CD14-positive monocyte (primary cell): ENCODE data around the gene POLR3E. TPM values are rescaled to one million over a fixed set of nuclear protein-coding genes. Genes with fewer than 3 reads are reported as not detected.

ENCODE experiments used
- DNase-seq, 3 donors: peaks; one replicate each; pipeline ENCODE4 v3.0.0-alpha.2; 2011 to 2022
- H2AFZ ChIP-seq: 2 replicates; pipeline ENCODE4 v1.6.0; 2012; ENCODE audit warnings: mild to moderate bottlenecking, low read depth, low read length, inconsistent platforms; ENCODE audit not compliant: insufficient read depth, poor library complexity, severe bottlenecking
- H3K27ac ChIP-seq, 2 donors: 1 replicate in 1 of 2; 2 replicates in 1 of 2; pipeline ENCODE4 v1.5.1; 2012 to 2013; ENCODE audit warnings: low read length in 2 of 2, control low read depth in 1 of 2, inconsistent platforms in 1 of 2, low read depth in 1 of 2, mild to moderate bottlenecking in 1 of 2
- H3K27me3 ChIP-seq, 2 donors: one replicate each; pipeline versions ENCODE4 v1.6.0 to v1.6.1; 2011 to 2013; ENCODE audit warnings: low read length in 2 of 2; ENCODE audit not compliant: control insufficient read depth in 2 of 2, insufficient read depth in 2 of 2
- H3K36me3 ChIP-seq, 2 donors: replicated peaks in 1 of 2; 1 replicate in 1 of 2; 2 replicates in 1 of 2; pipeline versions ENCODE4 v1.5.1 to v1.6.1; 2012 to 2013; ENCODE audit warnings: low read length in 2 of 2, control low read depth in 1 of 2, inconsistent platforms in 1 of 2, mild to moderate bottlenecking in 1 of 2; ENCODE audit not compliant: insufficient read depth in 2 of 2, control insufficient read depth in 1 of 2
- H3K4me1 ChIP-seq, 2 donors: 1 replicate in 1 of 2; 2 replicates in 1 of 2; pipeline versions ENCODE4 v1.5.1 to v1.6.1; 2012 to 2013; ENCODE audit warnings: low read length in 2 of 2, control low read depth in 1 of 2, inconsistent platforms in 1 of 2, mild to moderate bottlenecking in 1 of 2, moderate library complexity in 1 of 2; ENCODE audit not compliant: insufficient read depth in 2 of 2, control insufficient read depth in 1 of 2
- H3K4me2 ChIP-seq: replicated peaks from 2 replicates; pipeline ENCODE3; 2012; ENCODE audit warnings: low read length, moderate library complexity, mild to moderate bottlenecking; ENCODE audit not compliant: poor library complexity, severe bottlenecking; ENCODE audit errors: extremely low read depth
- H3K4me3 ChIP-seq, 3 experiments: fragments of 200-600 bp in 1 of 3; sonication (generic) in 1 of 3; replicated peaks in 1 of 3; 1 replicate in 2 of 3; 2 replicates in 1 of 3; pipeline ENCODE4 v1.5.1; 2011 to 2013; ENCODE audit warnings: low read length in 3 of 3, mild to moderate bottlenecking in 3 of 3, control low read depth in 2 of 3, low read depth in 2 of 3, inconsistent platforms in 1 of 3, moderate library complexity in 1 of 3
- H3K79me2 ChIP-seq: 2 replicates; pipeline ENCODE4 v1.6.0; 2012; ENCODE audit warnings: mild to moderate bottlenecking, control low read depth, inconsistent platforms, low read length, moderate library complexity; ENCODE audit not compliant: insufficient read depth
- H3K9ac ChIP-seq: 2 replicates; pipeline ENCODE4 v1.6.0; 2017; ENCODE audit warnings: low read length, mild to moderate bottlenecking; ENCODE audit not compliant: insufficient read depth, poor library complexity, severe bottlenecking
- H3K9me3 ChIP-seq, 2 donors: replicated peaks in 1 of 2; 1 replicate in 1 of 2; 2 replicates in 1 of 2; pipeline versions ENCODE4 v1.5.1 to v1.6.1; 2012 to 2013; ENCODE audit warnings: low read length in 2 of 2, control low read depth in 1 of 2; ENCODE audit not compliant: control insufficient read depth in 1 of 2, insufficient read depth in 1 of 2
- H4K20me1 ChIP-seq: 2 replicates; pipeline ENCODE4 v1.6.0; 2012; ENCODE audit warnings: mild to moderate bottlenecking, low read length, control low read depth, moderate library complexity; ENCODE audit not compliant: insufficient read depth
- H3K27ac Mint-ChIP-seq, 7 donors: one replicate each; pipeline ENCODE4 v1.8.0; 2020; ENCODE audit warnings: mild to moderate bottlenecking in 7 of 7, mixed read lengths in 7 of 7, moderate library complexity in 6 of 7, inconsistent platforms in 2 of 7
- H3K27me3 Mint-ChIP-seq, 3 donors: one replicate each; pipeline ENCODE4 v1.8.0; 2021 to 2022; ENCODE audit warnings: low read depth in 3 of 3, mild to moderate bottlenecking in 3 of 3, mixed read lengths in 3 of 3, moderate library complexity in 3 of 3, inconsistent platforms in 1 of 3
- H3K36me3 Mint-ChIP-seq, 2 donors: one replicate each; pipeline ENCODE4 v1.8.0; 2020; ENCODE audit warnings: mixed read lengths in 2 of 2, inconsistent platforms in 1 of 2, mild to moderate bottlenecking in 1 of 2
- H3K4me1 Mint-ChIP-seq: one replicate; pipeline ENCODE4 v1.8.0; 2020; ENCODE audit warnings: mild to moderate bottlenecking, mixed read lengths
- H3K4me3 Mint-ChIP-seq, 2 donors: one replicate each; pipeline ENCODE4 v1.8.0; 2020; ENCODE audit warnings: mild to moderate bottlenecking in 2 of 2, mixed read lengths in 2 of 2, moderate library complexity in 1 of 2
- H3K9me3 Mint-ChIP-seq, 7 donors: one replicate each; pipeline ENCODE4 v1.8.0; 2020 to 2022; ENCODE audit warnings: mixed read lengths in 7 of 7, mild to moderate bottlenecking in 6 of 7, moderate library complexity in 6 of 7, inconsistent platforms in 2 of 7
- WGBS: methylation state at CpG from one replicate; pipeline ENCODE4 v1.1.5; 2013; ENCODE audit warnings: missing lambda C conversion rate; ENCODE audit not compliant: insufficient coverage; 5-methylcytosine and 5-hydroxymethylcytosine counted together
- intact Hi-C, 2 donors: fragments of 100-400 bp; cut with micrococcal nuclease; formaldehyde crosslinking; loops; one replicate each; pipeline versions ENCODE4 v1.15.0 to v1.15.1; 2023
- polyA plus RNA-seq, 3 donors: library from polyadenylated mRNA; depleted of rRNA in 1 of 3; unstranded in 2 of 3; stranded (reverse) in 1 of 3; fragments of 300-500 nt in 2 of 3; fragments of >200 nt in 1 of 3; fragmentation: Illumina TruSeq in 2 of 3; gene quantifications; 1 replicate in 2 of 3; 2 replicates in 1 of 3; pipeline ENCODE4 v1.2.3, GENCODE V29; 2012 to 2021
- TF ChIP-seq, protein P1 (sequence below): fragments of 200-600 bp; IDR thresholded peaks from one replicate; pipeline ENCODE4 v1.8.0; 2022; ENCODE audit warnings: antibody characterized with exemption, mild to moderate bottlenecking

POLR3E gene
- polyA plus RNA-seq, 3 donors = 4.1 to 34.6 (median 5.7) TPM

DNA sequence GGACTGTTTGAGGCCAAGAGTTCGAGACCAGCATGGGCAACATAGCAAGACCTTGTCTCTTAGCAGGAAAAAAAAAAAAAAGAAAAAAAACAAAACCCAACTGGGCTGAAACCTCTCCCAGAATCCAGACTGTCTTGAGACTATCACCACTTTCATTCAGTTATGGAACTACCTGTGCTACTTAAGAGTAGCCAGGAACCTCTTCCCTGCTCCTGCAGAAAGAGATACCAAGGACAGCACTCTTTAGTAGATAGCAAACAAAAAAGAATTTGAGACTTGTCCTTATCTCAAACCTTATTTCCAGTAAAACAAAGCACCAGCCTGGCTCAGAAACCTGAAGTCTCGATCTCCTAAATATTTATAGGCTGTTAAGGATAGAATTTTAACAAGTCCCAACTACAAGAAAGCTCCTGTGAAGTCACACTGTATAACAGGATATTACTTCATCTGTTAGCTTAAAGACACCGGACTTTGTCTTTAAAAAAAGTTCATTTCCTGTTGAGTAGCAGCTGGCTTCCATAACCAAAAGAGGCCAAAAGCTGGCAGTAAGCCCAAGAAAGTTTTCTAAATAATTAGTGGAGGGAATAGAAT is 72.1 kb downstream of the POLR3E start:
- H3K9ac ChIP-seq = no peak overlapping the region

DNA sequence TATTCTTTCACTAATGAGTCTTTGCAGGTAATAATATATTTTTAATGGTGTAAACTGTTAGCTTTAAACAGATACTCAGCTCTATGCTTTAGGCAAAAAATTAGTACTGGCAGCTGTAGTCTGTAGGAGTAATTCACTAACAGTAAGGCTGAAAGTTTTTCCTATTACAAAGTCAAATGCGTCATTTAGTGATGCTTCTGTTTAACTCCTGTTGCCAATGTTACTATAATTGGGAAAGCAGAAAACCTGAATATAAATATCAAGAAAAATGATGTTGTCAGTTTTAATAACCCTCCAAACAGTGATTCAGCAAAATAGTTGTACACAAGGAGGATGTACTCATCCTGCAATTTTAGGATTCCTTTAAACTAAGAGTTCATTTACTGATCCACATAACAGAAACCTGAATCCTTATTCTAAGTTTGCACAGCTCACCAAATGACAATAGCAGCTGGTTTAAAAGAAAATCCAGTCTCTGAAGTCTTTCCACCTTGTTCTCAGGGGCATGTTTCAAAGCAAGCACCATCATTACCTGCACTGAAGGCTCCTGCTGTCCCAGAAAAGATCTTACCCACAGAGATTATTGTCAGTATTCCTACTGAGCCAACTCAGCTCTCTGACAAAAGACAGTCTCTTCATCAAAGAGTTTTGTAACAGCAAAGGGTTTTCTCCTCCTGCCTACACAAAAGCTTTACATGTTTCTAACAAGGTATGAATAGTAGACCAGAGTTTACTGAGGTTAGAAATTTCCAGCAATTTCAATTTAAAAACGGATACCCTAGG is 73.0 kb downstream of the POLR3E start:
- peaks cover 34 to 56% of the 10 kb centered on the region in 2 donors for H3K4me1 ChIP-seq
- Mint-ChIP-seq H3K27me3 (peaks cover 2 to 4% (median 3%) of the 10 kb centered on the region in 3 donors), H3K4me1 (peaks cover 51% of the 10 kb centered on the region), H3K9me3 (peaks cover 0 to 4% (median 0%) of the 10 kb centered on the region in 7 donors), H3K27ac (no peak overlapping the region), H3K36me3 (peaks cover 5 to 6% of the 10 kb centered on the region in 2 donors), H3K4me3 (no peak overlapping the region)
- no CpG with 5 or more reads among the region's 2 CpGs for WGBS
- intact Hi-C loops = loop anchor here (10.0 kb wide), 2 partner anchors 45 to 175 kb away; no protein-coding TSS in a partner anchor
- no peaks in the 10 kb centered on the region for H3K36me3 ChIP-seq
- H2AFZ ChIP-seq = no peak overlapping the region
- H3K27ac ChIP-seq = peak overlapping the region in 1 of 2 donors; percentile 39
- no peaks in the 10 kb centered on the region for H3K27me3 ChIP-seq
- H3K4me3 ChIP-seq = no peak overlapping the region
- no peak for DNase-seq
- TF ChIP-seq, protein P1, sequence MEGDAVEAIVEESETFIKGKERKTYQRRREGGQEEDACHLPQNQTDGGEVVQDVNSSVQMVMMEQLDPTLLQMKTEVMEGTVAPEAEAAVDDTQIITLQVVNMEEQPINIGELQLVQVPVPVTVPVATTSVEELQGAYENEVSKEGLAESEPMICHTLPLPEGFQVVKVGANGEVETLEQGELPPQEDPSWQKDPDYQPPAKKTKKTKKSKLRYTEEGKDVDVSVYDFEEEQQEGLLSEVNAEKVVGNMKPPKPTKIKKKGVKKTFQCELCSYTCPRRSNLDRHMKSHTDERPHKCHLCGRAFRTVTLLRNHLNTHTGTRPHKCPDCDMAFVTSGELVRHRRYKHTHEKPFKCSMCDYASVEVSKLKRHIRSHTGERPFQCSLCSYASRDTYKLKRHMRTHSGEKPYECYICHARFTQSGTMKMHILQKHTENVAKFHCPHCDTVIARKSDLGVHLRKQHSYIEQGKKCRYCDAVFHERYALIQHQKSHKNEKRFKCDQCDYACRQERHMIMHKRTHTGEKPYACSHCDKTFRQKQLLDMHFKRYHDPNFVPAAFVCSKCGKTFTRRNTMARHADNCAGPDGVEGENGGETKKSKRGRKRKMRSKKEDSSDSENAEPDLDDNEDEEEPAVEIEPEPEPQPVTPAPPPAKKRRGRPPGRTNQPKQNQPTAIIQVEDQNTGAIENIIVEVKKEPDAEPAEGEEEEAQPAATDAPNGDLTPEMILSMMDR = no peak
- H3K9ac ChIP-seq = no peak overlapping the region
- peaks cover 84% of the 10 kb centered on the region for H3K79me2 ChIP-seq
- no peaks in the 10 kb centered on the region for H3K9me3 ChIP-seq
- H4K20me1 ChIP-seq = no peaks in the 10 kb centered on the region
- H3K4me2 ChIP-seq = no peak overlapping the region

More for the DNA sequence above, 72.1 kb downstream of the POLR3E start:
- peaks cover 0 to 4% (median 3%) of the 10 kb centered on the region in 3 donors for H3K27me3 Mint-ChIP-seq
- Histone ChIP-seq H3K36me3 (peaks cover 5 to 8% of the 10 kb centered on the region in 2 donors), H3K27ac (peak overlapping the region in 1 of 2 donors; percentile 39), H3K9me3 (no peaks in the 10 kb centered on the region), H3K4me2 (no peak overlapping the region), H3K4me3 (no peak overlapping the region), H2AFZ (no peak overlapping the region), H3K79me2 (peaks cover 87% of the 10 kb centered on the region), H3K27me3 (no peaks in the 10 kb centered on the region), H4K20me1 (no peaks in the 10 kb centered on the region), H3K4me1 (peaks cover 30 to 50% of the 10 kb centered on the region in 2 donors)
- peak; percentile 15 to 40 (median 19) for DNase-seq
- peaks cover 12 to 14% of the 10 kb centered on the region in 2 donors for H3K36me3 Mint-ChIP-seq
- peak overlapping the region in 5 of 7 donors; percentile 33 to 89 (median 79) for H3K27ac Mint-ChIP-seq
- peaks cover 47% of the 10 kb centered on the region for H3K4me1 Mint-ChIP-seq
- no CpG with 5 or more reads among the region's 3 CpGs for WGBS
- H3K9me3 Mint-ChIP-seq = peaks cover 0 to 4% (median 0%) of the 10 kb centered on the region in 7 donors
- TF ChIP-seq, protein P1 = no peak
- intact Hi-C loops = no loop called here
- no peak overlapping the region for H3K4me3 Mint-ChIP-seq
